Limb (tissue), 2 donors: Measurements from ENCODE around the gene CASTOR1.

Experiments
- DNase-seq, 2 donors: peaks; one replicate each; pipeline ENCODE4 v3.0.0-alpha.2; 2016; ENCODE audit errors: extremely low spot score in 2 of 2

The CASTOR1 gene

DNA sequence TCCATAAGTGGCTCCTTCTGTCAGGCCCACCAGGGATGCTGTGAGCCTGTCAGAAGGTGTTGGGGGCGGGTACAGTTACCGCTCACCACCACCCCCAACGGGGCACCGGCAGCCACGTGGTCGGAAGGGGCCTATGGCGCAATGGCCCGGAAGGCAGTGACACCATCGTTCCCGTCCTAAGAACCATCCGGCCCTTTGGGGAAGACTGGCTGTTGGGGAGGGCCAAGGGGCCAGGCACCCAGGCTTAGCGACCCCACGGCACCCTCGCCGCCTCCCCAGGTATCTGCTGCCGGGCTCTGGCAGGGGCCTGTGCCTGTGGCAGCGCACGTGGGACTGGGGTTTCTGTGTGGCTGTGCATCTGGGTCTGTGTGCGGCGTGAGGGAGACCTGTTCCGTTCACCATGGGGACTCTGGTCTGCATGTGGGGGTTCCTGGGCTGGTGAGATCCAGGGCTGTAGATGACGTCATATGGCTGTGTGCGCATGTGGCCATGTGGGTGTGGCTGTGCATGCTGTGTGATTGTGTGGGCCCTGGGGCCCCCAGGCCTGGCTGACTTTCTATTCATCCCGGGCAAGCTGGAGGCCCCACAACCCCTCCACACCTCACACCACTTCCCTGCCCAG is 23.4 kb downstream of the CASTOR1 start:
- no peak for DNase-seq

DNA sequence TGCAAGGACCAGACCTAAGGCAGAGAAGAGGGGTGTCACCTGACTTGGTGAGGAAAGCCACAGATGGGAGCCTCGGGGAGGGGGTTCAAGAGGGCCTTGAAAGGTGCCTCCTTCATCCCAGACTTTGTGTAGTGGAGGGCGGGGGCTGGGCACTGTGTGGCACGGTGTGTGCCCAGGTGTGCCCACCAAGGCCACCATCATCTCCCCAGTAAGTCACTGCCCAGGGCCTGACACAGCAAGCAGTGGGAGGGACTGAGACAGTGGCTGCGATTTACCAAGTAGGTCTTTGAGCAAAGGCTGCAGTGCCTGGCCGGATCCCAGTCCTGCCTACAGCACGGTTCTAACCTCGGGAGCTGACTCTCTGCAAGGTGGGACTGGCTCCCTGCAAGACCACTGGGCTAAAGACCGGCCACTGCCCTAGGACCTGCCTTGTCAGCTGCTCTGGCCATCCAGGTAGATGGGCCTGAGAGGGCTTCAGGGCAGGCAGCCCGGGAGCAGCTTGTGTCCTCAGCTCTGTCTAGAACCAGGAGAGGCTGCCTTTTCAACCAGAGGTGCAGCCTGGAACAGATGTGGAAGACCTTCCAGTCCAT is 24.1 kb downstream of the CASTOR1 start:
- no peak for DNase-seq

DNA sequence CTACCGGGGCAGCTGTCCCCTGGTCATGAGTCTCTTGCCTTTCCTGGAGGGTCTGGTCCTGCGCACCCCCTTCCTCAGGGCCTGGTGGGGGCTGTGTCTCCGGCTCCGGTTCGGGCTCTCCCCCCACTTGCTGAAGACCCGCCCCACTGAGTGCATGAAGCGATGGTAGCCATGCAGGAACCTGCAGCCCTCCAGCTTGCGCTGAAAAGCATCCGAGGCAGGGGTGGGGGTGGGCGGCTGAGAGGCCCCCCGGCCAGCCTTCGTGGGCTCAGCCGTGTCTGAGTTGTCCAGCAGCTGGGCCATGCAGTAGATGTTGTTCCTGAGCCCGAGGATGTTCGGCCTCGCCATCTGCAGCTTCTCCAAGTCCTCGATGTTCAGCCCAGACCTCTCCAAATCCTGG is 25.4 kb downstream of the CASTOR1 start:
- no peak for DNase-seq

DNA sequence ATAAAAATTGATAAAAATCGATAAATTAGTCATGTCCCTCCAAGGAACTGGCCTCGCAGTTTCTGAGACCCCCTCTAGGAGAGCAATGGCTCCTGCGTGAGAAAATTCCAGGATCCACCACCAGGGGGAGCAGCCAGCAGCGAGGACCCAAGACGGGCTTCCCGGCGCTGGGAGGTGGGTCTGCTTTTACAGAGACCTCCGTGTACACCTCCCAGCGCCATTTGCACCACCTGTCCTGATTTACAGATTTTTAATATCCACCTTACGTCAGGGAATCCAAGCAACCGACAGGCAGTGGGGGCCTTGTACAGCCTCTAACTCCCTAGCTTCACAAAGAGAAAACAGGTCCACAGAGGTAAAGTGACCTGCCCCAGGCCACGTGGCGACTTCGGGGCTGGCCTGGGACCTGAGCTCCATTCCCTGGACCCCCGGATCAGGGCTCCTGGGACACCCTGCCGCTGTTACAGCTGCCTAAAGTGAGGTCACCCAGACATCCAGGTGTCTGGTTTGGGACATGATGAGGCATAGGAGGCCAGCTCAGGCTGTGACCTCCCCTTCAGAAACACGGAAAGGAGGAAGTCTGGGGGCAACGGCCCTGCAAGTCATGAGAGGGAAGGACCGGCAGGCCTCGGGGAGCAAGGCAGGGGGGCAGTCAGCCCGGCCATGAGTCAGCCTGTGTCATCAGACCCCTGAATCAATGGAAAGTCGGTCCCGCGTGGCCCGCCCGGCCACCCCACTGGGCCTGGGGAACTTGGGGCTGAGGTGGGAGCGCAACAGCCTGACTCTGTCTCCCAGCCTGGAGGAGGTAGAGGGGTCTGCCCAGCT is 26.2 kb downstream of the CASTOR1 start:
- DNase-seq: peak; percentile 53 to 90

DNA sequence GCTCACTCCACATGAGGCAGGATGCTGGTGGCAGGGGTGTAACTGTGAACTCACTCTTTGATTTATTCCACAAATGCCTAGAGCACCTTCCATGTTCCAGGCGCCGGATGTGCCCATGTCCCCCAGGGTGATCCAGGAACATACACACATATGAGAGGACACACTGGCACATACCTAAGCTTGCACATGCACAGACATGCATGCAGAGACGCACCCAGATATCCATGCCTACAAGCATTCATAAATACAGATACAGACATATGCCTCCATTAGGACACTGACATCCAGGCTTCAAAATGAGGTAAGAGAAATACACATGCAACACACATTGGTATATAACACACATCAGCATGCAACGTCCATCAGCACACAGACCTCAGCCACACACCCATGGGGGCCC is 27.2 kb downstream of the CASTOR1 start:
- DNase-seq: no peak

DNA sequence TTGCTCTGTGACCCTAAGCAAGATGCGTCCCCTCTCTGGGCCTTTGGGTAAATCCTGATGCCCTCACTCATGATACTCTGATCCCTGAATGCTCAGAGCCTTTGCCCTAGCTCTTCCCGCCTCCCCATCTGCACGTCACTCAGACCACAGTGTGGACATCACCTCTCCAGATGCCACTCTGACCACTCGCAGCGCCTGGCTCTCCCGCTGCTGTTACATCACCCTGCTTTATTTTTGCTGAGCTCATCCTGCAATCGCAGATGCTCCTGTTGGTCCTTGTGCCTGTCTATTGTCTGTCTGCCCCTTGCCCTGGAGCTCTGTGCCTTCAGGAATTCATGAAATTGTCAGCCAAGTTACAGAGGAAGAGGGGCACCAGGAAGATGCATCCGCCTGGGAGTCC is 28.2 kb downstream of the CASTOR1 start:
- DNase-seq: no peak

DNA sequence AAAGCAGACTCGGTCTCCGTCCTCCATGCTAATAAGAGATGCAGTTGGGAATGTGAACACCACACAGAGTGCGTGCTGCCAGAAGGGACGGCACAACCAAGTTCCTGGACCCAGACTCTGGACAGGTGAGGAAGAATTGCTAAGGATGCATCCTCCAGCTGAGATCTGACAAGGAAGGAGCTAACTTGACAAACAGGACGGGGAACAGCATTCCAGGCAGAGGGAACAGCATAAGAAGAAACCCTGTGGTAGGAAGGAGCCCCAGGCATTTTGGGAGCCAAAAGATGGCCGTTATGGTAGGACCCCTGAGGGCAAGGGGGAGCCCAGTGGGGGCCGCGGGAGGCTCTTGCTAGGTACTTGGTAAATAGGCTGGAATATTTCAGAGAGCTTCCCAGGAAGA is 28.6 kb downstream of the CASTOR1 start:
- DNase-seq: no peak

DNA sequence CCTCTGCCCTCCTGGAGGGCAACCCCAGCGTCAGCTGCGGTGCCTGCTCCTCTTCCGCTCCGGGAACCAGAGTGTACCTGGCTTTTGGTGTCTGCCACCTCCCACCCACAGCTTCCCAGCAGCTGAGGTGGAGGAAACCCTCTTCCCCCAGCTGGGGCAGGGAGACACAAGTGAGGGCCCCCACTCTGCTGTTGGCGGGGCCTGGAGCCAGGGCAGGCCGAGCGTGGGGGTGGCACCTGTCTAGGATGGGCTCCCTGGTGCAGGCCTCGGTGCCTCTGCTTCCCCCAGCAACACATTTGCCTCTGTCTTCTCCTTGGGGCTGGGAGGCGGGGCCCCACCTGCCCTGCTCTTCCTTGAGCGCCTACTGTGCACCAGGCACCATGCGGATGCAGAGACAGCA is 29.0 kb downstream of the CASTOR1 start:
- no peak for DNase-seq

DNA sequence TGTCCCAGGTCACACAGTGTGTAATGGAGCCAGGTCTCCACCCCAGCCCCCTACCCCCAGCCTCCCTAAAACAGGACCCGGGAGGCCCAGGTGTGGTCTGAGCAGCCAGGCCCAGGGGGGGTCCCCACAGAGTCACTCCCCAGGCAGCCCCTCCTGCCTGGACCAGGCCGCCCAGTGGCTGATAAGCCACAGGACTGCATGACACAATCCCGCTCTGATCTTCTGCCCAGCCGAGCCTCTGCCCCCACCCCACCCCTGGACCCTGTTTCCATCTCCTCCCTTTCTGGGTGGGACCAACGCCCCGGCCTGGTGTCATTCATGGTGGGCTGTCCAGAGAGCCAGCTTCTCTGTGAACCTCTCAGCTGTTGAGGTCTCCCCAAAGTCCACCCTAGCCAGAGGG is 35.0 kb downstream of the CASTOR1 start:
- DNase-seq: no peak

DNA sequence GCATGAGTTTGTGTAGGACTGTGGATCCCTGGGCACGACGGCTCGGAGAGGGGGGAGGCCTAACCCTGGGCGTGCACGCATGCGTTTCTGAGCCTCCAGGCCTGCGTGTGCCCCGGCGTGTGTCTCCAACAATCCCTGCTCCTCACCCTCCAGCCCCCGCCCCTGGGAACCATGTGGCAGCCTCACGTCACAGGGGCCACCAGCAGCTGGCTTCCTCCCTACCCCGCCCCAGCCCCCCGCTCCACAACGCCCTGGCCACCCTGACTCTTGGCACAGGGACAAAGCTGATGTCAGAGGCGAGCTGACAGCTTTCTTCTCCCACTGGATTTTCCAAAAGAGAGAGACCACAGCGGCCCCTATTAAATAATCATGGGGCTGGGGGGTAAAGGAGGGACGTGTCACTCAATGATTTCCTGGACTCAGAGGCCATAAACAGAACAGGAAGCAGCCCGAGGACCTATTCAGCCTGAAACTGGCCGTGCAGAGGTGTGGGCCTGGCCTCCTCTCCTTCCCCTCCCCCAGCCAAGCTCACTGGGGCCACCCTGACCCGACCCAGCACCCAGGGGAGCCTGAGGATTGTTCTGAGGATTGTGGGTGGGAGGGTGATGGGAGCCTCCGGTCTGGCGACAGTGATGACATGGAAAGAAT is 36.0 kb downstream of the CASTOR1 start:
- peak; percentile 76 to 86 for DNase-seq

DNA sequence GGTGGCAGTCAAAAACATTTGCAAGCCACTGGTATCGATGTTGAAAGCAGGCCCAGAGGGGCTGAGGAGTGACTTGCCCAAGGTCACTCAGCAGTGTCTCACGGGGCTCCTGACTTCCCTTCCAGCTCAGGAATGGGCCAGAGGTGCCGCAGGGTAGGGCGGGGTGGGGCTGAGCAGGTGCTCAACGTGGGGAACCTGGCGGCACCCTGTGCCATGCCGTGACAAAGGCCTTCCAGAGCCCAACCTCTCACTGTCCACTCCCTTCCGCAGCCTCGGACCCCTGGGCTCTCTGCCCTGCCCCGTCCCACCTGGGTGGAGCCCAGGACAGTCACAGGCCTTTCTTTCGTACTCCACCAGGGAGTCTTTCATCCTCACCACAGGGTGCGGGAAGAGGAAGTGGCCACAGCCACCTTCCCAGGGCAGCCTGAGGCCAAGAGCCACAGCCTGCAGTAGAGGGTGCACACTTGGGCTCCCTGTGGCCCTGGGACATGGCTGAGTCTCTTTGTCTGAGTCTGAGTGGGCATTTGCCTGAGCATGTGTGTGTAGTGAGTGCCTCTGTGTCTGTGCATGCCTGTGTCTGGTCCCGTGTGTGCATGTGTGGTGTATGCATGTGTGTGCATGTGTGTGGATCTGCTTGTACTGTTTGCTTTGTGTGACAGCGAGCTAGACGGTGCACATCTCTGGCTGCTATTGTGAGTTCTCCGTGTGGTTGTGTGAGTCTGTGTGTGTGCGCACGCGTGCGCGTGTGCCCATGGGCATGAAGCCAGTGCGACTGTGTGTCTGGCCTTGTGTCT is 36.7 kb downstream of the CASTOR1 start:
- DNase-seq: no peak

DNA sequence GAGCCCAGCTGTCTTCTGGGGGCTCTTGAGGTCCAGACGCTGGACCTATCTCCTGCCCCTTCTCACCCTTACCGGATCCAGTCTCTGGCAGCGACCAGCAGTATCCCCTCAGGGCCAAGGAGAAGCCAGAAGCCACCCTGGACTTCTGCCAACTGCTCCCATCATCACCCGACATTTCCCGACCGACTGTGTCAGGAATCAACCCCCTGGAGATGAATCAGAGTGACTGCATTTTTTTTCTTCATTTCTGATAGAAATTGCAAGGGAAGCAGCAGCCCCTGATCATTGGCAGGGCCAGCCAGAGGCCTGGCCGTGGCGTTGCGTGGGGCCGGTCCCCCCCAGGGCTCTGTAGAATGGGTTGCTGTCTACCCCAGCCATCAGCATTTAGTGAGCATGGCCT is 37.6 kb downstream of the CASTOR1 start:
- DNase-seq: no peak

DNA sequence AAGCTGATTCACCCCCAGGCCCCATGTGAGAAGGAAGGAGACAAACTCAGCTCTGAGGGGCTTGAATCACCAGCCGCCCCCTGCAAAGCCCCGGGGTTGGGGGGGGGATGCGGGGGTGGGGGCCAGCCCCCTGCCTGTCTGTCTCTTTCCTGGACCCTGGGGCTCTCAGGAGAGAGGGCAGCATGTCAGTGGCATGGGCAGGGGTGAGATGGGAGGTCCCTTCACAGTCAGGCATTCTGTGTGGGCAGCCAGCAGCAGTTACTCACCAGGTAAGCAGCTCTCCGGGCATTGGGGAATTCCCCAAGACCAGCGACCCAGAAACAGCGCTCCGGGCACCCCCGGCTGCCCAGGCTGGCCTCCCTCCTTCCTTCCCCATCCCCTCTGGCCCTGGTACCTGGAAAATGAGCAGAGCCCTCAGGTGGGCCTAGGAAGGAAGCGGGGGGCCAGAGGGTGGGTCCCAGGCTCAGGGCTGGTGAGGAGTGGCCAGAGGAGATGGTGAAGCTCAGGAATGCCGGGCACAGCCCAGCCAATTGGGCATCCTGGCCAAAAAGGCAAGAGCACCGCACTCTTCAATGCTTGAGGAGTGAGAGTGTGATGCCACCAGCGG is 38.5 kb downstream of the CASTOR1 start:
- no peak for DNase-seq

DNA sequence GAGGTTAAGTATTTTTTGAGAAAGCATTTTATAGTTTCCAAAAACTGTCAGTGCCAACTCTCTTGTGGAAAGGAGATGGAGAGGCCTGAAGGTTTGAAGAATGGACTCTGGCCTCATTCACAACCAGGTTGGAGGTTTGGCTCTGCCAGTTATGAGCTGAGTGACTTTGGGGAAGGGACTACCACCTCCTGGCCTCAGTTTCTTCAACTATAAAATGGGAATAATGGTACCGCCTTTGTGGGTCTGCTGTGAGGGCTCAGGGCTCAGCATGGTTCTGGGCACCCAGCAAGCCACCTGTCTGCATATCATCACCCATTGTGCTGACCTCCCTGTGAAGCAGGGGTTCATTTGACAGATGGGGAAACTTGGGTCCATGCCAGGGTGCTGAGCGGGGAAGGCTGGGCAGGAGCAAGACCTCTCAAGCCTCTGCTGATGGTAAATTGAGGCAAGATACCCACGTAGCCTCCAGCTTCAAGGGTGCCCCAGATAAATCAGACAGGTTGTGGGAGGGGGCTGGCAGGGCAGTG is 39.2 kb downstream of the CASTOR1 start:
- DNase-seq: no peak

DNA sequence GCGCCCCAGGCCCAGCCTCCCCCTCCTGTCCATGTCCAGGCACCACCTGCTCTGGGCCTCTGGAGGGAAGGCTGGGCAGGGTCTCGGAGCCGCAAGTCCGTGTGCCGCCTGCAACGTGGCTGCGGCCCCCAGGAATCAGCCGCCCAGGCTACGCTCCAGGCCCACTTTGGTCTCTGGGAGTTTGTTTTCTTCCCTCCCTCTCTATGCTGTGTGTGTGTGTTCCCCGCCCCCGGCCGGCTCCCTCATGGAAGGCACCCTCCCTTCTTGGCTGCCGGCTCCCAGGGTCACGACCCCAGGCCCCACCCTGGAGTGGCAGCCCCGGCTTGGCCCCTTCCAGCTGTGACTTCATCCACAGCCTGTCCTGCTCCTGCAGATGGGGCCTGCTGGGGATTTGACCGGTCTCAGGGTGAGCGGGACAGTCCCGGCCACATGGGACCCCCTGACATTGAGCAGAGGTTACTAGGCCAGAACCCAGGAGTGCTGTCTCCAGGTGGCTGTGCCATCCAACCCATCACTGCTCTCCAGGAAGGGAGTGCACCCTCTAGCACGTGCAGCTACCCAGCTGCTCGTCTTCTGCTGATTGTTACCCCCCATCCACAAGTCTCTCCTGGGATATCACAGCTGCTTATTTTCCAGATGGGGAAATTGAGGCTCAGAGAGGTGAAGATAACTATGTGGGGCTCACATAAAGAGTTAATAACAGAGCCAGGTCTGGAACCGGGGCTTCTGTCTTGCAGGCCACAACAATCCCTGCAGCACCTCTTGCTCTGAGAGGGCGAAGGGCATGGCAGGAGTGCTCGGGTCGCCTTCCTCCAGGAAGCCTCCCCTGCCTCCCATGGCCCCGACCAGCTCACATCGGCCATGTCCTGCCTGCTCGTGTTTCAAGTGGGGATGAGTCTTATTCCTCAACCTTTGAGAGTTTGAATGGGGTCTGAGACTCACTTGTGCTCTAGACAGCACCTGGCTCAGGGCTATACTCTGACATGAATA is 40.0 kb downstream of the CASTOR1 start:
- no peak for DNase-seq

DNA sequence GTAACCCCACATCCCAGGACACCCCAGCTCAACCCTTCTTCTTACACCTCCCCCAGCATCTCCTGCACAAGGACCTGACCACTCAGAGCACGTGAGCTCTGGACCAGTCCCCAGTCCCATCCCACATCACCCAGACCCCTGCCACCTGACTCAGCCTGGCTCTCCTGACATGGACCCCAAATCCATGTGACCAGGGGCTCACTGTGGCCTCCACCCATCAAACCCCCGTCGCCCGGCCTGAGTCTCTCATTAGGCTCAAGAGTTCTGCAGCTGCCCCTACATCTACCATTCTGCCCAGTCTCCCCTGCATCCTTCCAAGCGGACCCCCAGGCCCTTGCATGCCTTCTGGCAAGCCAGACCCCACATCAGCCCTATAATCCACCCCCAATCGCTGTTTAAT is 40.8 kb downstream of the CASTOR1 start:
- no peak for DNase-seq

DNA sequence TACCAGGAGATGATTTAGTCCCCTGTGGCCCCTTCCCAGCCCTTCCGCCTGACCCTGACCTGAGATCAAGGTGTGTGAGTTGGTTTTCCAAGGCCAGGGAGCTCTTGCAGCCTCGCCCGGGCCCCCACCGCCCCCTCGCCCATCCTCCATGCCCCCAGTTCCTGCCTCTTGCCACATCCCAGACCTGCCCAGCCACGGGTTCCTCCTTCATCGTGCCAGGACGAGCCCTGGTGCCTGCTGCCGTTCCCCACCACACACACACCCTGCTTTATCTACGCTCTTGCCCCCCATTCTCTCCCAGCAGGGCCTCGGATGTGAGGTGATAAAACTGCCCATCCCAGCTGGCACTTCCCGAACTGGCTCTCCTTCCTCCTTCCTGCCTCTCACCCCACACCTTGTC is 41.3 kb downstream of the CASTOR1 start:
- DNase-seq: no peak

DNA sequence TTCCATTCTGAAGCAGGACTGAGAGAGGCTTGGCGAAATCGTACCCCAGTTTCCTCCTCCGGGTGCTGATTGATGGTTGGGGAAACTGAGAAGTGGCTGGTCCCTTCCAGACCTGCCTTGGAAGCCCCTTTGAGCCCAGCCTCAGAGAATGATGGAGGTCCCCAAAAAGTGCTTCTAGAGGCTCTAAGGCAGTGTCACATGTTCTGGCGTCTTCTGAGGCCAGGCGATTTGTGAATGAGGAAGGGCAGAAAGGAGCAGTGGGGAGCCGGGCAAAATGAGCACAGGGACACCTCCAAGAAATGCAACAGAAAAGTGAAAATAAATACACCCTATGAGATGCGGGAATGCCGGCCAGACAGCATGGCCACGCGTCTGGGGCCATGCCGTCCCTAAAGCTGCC is 41.7 kb downstream of the CASTOR1 start:
- no peak for DNase-seq

DNA sequence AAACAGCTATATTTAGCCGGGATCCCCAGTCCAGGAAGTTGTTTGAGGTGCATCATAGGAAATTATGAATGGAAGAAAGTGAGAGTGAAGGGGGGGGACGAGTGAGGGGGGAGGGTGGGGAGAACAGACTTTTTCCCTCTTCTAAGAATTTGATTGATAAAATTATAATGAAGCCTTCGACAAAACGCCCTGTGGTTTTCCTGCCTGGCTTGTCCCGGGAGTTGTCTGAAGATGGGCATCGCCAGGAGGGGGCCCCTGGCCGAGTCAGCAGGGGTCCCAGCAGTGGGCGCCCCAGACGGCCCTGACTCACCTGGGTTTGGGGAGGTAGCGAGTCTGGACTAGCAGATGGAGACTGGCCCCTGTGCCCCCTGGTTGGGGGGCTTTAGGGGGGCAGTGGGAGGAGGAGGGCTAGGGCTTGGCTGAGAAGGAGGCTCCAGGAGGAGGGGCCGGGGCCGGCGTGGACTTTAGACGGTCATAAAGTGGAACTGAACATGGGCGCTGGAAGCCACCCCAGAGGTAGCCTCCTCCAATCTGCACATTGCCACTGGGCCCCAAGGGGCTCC is 42.4 kb downstream of the CASTOR1 start:
- no peak for DNase-seq
